UCSD-AML1 (cell line): ENCODE measurements around the gene HBB.
"Not testable (repeated sequence)": the region's sequence is repeated elsewhere in the genome, so short reads cannot be mapped to it uniquely, and the experiment has no call there.

Source experiments
- DNase-seq: peaks from one replicate; lab custom pipeline; 2025; ENCODE audit not compliant: unreplicated experiment; lab: John Stamatoyannopoulos, UW

Gene HBB

DNA sequence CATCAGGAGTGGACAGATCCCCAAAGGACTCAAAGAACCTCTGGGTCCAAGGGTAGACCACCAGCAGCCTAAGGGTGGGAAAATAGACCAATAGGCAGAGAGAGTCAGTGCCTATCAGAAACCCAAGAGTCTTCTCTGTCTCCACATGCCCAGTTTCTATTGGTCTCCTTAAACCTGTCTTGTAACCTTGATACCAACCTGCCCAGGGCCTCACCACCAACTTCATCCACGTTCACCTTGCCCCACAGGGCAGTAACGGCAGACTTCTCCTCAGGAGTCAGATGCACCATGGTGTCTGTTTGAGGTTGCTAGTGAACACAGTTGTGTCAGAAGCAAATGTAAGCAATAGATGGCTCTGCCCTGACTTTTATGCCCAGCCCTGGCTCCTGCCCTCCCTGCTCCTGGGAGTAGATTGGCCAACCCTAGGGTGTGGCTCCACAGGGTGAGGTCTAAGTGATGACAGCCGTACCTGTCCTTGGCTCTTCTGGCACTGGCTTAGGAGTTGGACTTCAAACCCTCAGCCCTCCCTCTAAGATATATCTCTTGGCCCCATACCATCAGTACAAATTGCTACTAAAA, at the start of gene HBB:
HBB (minus strand) TSS at position 340 of the 579 bp plus-strand sequence; CDS start at position 290, 50 bp downstream.
- DNase-seq = no peak

DNA sequence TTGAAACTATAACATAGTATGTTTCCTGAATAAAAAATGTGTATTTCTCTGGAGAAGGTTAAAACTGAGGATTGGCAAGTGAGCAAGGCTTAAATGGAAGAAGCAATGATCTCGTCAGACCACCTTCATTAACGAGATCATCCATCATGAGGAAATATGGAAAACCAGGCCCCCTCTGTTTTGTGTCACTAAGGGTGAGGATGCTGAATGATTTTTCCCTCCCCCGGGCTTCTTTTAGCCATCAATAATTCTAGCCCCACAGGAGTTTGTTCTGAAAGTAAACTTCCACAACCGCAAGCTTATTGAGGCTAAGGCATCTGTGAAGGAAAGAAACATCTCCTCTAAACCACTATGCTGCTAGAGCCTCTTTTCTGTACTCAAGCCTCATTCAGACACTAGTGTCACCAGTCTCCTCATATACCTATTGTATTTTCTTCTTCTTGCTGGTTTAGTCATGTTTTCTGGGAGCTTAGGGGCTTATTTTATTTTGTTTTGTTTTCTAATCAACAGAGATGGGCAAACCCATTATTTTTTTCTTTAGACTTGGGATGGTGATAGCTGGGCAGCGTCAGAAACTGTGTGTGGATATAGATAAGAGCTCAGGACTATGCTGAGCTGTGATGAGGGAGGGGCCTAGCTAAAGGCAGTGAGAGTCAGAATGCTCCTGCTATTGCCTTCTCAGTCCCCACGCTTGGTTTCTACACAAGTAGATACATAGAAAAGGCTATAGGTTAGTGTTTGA, 48.7 kb upstream of the HBB start:
- no peak for DNase-seq

DNA sequence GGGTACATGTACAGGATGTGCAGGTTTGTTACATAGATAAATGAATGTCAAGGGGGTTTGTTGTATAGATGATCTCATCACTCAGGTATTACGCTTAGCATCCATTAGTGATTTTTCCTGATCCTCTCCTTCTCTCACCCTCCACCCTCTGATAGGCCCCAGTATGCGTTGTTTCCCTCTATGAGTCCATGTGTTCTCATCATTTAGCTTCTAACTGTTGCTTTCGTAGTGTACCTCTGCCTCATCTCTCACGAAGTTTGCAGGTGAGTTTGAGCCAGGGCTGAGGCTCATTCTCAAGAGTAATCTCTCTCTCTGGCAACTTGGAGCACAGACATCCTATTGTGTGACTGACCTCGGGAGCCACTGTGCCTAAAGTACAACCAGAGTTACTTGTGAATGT, 47.5 kb upstream of the HBB start:
- no peak for DNase-seq

DNA sequence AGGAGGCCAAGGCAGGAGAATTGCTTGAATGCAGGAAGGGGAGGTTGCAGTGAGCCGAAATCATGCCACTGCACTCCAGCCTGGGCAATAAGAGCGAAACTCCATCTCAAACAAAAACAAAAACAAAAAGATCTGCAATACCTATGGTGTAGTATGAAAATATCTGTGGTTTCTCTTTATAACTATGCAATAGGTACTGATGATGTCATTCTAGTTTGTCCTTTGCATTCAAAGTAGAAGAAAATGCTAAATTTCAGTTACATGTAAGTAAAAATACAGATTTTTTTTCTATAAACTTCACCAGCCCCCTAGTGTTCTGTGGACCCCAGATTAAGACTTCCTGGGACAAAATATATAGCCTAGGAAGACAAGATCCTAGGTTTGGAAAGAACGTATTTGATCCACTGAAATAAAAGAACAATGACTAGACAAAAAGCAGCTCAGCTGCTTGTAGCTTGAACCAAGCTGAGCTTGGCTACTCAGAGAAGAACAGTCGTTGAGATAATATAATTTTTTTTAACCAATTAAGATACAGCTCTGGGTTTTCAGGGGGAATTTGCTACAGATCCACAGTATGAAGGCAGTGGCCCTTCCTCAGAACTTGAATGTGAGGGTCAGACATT, 45.6 kb upstream of the HBB start:
- no peak for DNase-seq

DNA sequence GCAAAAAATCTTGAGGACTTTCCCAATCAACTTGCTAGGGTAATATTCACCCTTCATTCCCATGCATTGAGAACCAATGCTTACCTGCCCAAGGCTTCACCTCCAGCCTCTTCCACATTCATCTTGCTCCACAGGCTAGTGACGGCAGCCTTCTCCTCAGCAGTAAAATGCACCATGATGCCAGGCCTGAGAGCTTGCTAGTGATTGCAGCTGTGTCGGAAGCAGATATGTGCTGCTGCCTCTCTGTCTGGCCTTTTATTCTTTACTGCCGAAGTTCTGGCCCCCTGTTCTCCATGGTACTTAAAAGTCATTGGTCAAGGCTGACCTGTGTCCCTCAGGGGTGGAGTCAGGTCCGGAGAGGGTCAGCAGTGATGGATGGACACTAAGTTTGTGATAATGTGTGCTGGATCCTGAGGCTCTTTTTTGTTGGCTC, 42.9 kb upstream of the HBB start, which contains the start of gene HBE1:
HBE1 (minus strand) TSS at position 231 of the 433 bp plus-strand sequence; CDS start at position 176, 55 bp downstream.
- no peak for DNase-seq

DNA sequence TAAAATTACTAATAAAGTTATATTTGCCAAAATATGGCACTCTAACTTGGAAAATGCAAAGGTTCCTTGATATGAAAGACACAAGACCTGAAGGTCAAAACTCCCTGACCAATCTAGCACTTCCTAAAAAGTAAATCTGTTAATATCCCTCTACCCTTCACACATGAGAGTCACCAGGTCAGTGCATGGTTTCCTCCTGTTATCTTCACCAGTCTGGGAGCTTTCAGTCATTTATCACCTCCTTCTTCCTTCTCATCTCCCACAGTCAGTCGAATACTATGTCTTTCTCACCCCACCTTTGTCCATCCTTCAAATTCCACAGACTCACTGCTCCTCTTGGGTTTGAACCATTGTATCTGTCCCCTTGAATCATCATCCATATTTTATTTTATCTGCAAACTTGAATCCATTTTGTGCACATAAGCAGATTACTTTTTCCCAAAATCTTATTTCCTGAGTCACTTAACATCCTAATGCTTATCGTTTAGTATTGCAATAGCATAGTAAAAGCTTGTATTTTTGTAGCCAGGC, 40.2 kb upstream of the HBB start:
- DNase-seq = no peak

DNA sequence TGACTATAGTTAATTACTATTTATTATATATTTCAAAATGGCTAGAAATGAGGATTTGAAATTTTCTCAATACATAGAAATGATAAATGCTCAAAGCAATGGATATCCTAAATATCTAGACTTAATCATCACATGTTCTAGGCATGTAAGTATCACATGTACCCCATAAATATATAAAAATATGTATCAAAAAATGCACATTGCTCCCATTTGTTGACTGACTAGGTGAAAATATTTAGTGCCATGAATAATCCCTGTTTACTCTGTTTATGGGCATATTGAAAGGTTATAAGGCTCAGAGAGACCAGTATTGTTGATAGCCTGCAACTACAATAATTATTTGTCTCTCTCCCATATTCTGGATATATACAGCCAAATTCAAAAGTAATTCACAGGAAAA, 39.7 kb upstream of the HBB start:
- no peak for DNase-seq

DNA sequence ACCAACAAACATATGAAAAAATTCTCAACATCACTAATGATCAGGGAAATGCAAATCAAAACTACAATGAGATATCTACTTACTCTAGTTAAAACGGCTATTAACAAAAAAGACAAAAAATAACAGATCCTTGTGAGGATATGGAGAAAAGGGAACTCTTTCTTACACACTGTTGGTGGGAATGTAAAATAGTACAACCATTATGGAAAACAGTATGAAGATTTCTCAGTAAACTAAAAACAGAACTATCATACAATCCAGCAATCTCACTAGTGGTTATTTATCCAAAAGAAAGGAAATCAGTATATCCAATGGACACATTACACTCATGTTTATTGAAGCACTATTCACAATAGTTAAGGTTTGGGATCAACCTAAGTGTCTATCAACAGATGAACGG, 39.0 kb upstream of the HBB start:
- DNase-seq = no peak

DNA sequence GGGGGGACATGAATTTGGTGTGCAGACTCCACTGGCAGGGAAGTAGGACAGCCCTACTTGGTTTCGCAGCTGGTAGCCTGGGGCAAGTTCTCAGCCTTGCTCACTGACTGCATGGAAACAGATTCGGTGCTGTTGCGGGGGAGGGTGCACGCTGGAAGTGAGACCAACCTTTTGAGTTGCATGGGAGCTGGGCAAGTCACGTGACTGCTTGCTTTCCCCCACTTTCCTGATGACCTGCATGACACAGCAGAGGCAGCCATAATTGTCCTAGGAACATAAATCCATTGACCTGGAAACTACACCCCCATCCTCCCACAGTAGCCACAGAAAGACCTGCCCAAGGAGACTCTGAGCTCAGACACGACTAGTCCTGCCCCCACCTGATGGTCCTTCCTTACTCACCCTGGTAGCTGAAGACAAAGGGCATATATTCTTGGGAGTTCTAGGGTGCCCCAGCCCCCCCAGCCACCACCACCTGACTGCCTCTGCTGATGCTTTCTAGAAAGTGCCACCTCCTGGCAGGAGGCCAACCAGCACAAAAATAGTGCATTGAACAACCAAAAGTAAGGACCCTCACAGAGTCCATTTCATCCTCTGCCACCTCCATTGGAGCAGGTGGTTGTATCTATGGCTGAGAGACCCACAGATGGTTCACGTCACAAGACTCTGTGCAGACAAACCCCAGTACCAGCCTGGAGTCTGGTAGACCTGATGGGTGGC, 31.8 kb upstream of the HBB start:
- DNase-seq = no peak

DNA sequence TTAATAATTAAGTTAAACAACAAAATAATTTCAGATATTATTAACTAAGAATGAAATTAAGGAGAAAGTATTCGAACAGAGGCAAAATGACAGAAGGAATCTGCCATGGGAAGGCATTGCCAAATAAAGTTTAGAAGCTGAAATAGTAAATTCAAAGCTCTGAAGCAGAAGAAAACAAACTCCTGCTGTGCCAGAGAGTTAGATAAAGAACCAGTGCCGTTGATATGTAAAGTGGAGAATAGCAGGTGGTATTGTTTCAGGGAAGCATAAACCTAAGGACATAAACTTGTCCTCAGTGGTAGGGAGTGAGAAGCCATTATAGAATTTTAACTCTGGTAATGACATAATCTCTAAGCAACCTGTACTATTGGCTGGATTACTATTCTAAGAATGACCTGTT, 30.4 kb upstream of the HBB start:
- DNase-seq = no peak

DNA sequence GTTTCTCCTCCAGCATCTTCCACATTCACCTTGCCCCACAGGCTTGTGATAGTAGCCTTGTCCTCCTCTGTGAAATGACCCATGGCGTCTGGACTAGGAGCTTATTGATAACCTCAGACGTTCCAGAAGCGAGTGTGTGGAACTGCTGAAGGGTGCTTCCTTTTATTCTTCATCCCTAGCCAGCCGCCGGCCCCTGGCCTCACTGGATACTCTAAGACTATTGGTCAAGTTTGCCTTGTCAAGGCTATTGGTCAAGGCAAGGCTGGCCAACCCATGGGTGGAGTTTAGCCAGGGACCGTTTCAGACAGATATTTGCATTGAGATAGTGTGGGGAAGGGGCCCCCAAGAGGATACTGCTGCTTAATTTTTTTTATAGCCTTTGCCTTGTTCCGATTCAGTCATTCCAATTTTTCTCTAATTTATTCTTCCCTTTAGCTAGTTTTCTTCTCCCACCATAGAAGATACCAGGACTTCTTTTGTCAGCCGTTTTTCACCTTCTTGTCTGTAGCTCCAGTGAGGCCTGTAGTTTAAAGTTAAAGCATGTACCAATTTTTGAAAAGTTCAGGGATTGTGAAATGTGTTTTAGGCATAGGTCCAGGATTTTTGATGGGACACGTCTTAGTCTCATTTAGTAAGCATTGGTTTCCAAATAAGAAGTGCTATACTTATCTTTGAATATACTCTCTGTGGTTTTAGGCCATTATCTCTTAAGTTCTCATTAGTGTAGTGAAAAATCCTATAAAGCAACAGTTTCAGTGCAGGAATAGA, 28.0 kb upstream of the HBB start, which contains the start of gene HBG2:
HBG2 (minus strand) TSS at position 136 of the 768 bp plus-strand sequence; CDS start at position 83, 53 bp downstream.
- DNase-seq = not testable (repeated sequence)

DNA sequence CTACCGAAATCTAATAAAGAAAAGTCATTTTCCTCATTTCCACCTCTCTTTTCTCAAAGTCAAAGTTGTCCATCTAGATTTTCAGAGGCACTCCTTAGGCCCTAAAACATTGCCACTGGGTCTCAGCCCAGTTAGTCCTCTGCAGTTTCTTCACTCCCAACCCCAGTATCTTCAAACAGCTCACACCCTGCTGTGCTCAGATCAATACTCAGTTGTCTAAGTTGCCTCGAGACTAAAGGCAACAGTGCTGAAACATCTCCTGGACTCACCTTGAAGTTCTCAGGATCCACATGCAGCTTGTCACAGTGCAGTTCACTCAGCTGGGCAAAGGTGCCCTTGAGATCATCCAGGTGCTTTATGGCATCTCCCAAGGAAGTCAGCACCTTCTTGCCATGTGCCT, 27.2 kb upstream of the HBB start:
- DNase-seq = not testable (repeated sequence)

DNA sequence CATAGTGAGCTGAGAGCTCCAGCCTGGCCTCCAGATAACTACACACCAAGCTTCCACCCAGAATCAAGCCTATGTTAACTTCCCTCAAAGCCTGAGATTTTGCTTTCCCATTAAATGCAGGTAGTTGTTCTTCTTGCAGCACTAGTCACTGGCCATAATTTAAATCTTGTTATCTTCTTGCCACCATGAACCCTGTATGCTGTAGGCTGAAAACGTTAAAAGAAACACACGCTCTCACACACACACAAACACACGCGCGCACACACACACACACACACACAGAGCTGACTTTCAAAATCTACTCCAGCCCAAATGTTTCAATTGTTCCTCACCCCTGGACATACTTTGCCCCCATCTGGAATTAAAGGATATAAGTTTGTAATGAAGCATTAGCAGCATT, 26.6 kb upstream of the HBB start:
- not testable (repeated sequence) for DNase-seq

DNA sequence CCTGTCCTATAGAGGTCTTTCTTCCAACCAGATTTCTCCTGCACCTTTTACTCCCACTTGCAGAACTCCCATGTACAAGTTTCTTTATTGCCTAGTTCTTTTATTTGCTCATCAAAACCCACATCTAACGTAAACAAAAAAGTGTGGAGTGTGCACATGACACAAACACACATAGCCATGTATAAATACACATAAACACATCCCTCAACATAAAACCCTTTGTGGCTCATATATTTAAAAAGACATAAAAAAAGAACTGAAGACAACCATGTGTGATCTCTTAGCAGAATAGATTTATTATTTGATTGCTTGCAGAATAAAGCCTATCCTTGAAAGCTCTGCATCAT, 26.0 kb upstream of the HBB start:
- DNase-seq = no peak

DNA sequence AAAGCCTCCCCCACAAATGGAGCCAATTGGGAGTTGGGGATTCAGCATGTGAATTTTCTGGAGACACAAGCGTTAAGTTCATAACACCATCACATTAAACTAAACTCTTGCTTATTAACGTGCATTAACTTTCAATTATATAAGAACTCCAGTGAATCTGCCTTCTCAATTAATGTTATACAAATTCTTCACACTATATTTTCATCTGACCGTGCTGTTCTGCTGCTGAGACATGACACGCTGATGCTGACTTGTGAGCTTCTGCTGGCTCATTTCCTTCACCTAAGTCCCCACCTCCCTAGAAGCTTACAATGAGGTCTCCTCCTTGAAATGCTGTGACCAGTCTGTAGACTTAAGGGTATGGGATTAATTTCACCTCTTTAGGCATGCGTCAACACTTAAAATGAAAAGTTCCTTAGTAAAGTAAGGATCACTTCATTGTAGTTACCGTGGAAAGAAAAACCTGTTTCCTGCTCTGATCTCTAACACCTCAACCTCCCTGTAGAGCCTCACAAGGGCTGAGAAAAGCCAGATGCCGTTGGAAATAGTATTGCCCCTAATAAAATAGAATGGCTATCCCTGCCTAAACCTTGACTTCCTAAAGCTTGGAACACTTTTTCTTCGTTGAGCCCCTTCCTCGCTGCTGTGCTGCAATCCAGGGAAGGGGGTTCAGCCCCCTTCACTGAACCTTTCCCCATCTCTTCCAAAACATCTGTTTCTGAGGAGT, 25.5 kb upstream of the HBB start:
- no peak for DNase-seq

DNA sequence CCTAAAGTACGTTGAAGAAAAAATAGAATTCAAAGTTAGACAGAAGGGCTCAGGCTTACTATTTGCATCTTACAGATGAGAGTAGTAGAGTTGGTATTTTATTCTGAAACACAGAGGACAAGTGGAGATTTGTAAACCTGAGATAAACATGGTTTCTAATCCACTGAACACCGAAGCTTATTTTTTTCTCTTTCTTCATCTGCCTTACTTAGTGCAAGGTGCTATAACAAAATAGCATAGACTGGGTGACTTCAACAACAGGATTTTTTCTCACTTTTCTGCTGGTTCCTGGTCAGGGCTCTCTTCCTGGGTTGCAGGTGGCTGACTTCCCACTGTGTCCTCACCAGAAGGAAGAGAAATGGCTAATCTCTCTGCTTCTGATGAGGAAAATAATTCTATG, 24.9 kb upstream of the HBB start:
- DNase-seq = no peak

DNA sequence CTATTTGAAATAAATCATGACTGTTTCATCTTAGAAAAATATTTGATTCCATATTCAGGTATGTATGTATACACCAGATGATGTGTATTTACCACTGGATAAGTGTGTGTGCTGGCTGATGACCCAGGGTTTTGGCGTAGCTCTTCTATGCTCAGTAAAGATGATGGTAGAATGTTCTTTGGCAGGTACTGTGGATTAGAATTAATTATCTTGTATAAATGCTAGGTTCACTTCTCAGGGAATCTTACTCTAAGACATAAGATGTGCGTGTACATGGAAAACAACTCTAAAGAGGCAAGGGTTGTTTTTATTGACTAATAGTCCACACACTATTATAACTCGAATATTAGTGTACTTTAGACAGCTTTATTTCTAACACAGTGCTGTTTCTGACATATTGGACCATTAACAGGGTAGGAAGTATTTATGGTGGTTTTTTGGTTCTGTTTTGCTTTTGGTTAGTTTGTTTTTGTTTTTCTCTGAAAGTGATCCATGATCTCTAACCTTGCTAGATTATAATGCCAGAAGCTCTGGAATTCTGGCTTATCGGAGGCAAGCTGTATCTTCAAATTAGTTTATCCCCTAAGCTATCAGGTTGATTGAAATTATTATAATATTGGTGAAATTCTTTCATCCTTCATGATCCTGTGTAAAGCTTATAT, 23.8 kb upstream of the HBB start:
- no peak for DNase-seq

DNA sequence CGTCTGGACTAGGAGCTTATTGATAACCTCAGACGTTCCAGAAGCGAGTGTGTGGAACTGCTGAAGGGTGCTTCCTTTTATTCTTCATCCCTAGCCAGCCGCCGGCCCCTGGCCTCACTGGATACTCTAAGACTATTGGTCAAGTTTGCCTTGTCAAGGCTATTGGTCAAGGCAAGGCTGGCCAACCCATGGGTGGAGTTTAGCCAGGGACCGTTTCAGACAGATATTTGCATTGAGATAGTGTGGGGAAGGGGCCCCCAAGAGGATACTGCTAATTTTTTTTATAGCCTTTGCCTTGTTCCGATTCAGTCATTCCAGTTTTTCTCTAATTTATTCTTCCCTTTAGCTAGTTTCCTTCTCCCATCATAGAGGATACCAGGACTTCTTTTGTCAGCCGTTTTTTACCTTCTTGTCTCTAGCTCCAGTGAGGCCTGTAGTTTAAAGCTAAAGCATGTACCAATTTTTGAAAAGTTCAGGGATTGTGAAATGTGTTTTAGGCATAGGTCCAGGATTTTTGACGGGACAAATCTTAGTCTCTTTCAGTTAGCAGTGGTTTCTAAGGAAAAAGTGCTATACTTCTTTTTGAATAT, 23.0 kb upstream of the HBB start, which contains the start of gene HBG1:
HBG1 (minus strand) TSS at position 51 of the 590 bp plus-strand sequence. CDS start 53 bp downstream, outside the sequence.
- DNase-seq = not testable (repeated sequence)

DNA sequence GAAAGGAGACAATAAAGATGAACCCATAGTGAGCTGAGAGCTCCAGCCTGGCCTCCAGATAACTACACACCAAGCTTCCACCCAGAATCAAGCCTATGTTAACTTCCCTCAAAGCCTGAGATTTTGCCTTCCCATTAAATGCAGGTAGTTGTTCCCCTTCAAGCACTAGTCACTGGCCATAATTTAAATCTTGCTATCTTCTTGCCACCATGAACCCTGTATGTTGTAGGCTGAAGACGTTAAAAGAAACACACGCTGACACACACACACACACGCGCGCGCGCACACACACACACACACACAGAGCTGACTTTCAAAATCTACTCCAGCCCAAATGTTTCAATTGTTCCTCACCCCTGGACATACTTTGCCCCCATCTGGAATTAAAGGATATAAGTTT, 21.6 kb upstream of the HBB start:
- not testable (repeated sequence) for DNase-seq
